ENCODE results near the gene NUDT3.
A peak's percentile ranks its signal among the peaks of the same experiment; 100 is the strongest.
"Not testable (repeated sequence)": the region's sequence is repeated elsewhere in the genome, so short reads cannot be mapped to it uniquely, and the experiment has no call there.

Gene NUDT3

GRCh38 chr6:34392497-34393190 is at the start of gene NUDT3:
TSS of gene NUDT3 (minus strand) at chr6:34392669. CDS start at chr6:34392362, 307 bp downstream.
- peak; percentile 60 for DNase-seq

- no peak for DNase-seq
These were observed 49.1 kb upstream of the NUDT3 start for GRCh38 chr6:34441526-34441925.

- DNase-seq: no peak
These were observed 47.0 kb upstream of the NUDT3 start for GRCh38 chr6:34439442-34439841.

GRCh38 chr6:34438705-34439104 is 46.2 kb upstream of the NUDT3 start:
- DNase-seq: no peak

- DNase-seq: no peak
These were observed 45.1 kb upstream of the NUDT3 start for GRCh38 chr6:34437644-34437970.

- no peak for DNase-seq
These were observed 44.6 kb upstream of the NUDT3 start for GRCh38 chr6:34436803-34437643.

- no peak for DNase-seq
These were observed 43.4 kb upstream of the NUDT3 start for GRCh38 chr6:34435916-34436315.

GRCh38 chr6:34425498-34426410 is 33.3 kb upstream of the NUDT3 start, which contains the start of gene RPS10:
TSS of gene RPS10 (minus strand) at chr6:34426069. CDS start at chr6:34425221, 848 bp downstream.
- peak; percentile 61 for DNase-seq

GRCh38 chr6:34425132-34425497 is 32.6 kb upstream of the NUDT3 start:
- no peak for DNase-seq

GRCh38 chr6:34424200-34425131 is 32.0 kb upstream of the NUDT3 start:
- no peak for DNase-seq

GRCh38 chr6:34423254-34423653 is 30.8 kb upstream of the NUDT3 start:
- no peak for DNase-seq

- no peak for DNase-seq
These were observed 25.9 kb upstream of the NUDT3 start for GRCh38 chr6:34418367-34418766.

- DNase-seq: no peak
These were observed 24.5 kb upstream of the NUDT3 start for GRCh38 chr6:34416877-34417371.

- DNase-seq: no peak
These were observed 22.8 kb upstream of the NUDT3 start for GRCh38 chr6:34414999-34415858.

- no peak for DNase-seq
These were observed 20.3 kb upstream of the NUDT3 start for GRCh38 chr6:34412643-34413214.

GRCh38 chr6:34412016-34412415 is 19.5 kb upstream of the NUDT3 start:
- no peak for DNase-seq

GRCh38 chr6:34407915-34408314 is 15.4 kb upstream of the NUDT3 start:
- DNase-seq: not testable (repeated sequence)

- no peak for DNase-seq
These were observed 4.0 kb upstream of the NUDT3 start for GRCh38 chr6:34396518-34396917.

- no peak for DNase-seq
These were observed 1.5 kb upstream of the NUDT3 start for GRCh38 chr6:34393966-34394305.

- DNase-seq: no peak
These were observed 909 bp upstream of the NUDT3 start for GRCh38 chr6:34393191-34393965.

Measured in NCI-H2081 treated with DMSO at 0.1 percent for 48 hours (cell line).